HEK293T (cell line): Measurements from ENCODE around the gene ARMH3.

Experiments used
- CTCF ChIA-PET: fragments of 350-600 bp; formaldehyde crosslinking; extraction: SDS; loops from one replicate; lab custom pipeline; 2021; ENCODE audit warnings: antibody characterized with exemption, inconsistent platforms; lab: Yijun Ruan, JAX
- POLR2A ChIA-PET: fragments of 350-600 bp; formaldehyde crosslinking; extraction: SDS; loops from one replicate; lab custom pipeline; 2020; ENCODE audit warnings: antibody characterized with exemption, inconsistent platforms; lab: Yijun Ruan, JAX
- DNase-seq: peaks from one replicate; pipeline ENCODE4 v3.0.0; 2012; ENCODE audit warnings: mixed read lengths; ENCODE audit errors: extremely low spot score
- ARNT ChIP-seq: fragments of 450-650 bp; IDR thresholded peaks from 2 replicates; pipeline ENCODE4 v1.6.1; 2017; ENCODE audit warnings: mild to moderate bottlenecking
- CTBP1 ChIP-seq: fragments of 450-650 bp; IDR thresholded peaks from 2 replicates; pipeline ENCODE4 v1.6.1; 2016; ENCODE audit warnings: borderline replicate concordance
- ELF4 ChIP-seq: fragments of 450-650 bp; IDR thresholded peaks from 2 replicates; pipeline ENCODE4 v1.6.1; 2017; ENCODE audit warnings: antibody characterized with exemption
- FOXA1 ChIP-seq: fragments of 450-650 bp; IDR thresholded peaks from 2 replicates; pipeline ENCODE4 v1.6.1; 2016; ENCODE audit warnings: mild to moderate bottlenecking
- FOXK2 ChIP-seq: fragments of 450-650 bp; IDR thresholded peaks from 2 replicates; pipeline ENCODE4 v1.6.1; 2016; ENCODE audit warnings: mild to moderate bottlenecking
- FOXM1 ChIP-seq: fragments of 450-650 bp; IDR thresholded peaks from 2 replicates; pipeline ENCODE4 v1.6.1; 2017; ENCODE audit warnings: mild to moderate bottlenecking, borderline replicate concordance
- HDGF ChIP-seq: fragments of 450-650 bp; IDR thresholded peaks from 2 replicates; pipeline ENCODE4 v1.6.1; 2017; ENCODE audit warnings: antibody characterized with exemption, borderline replicate concordance
- L3MBTL2 ChIP-seq: fragments of 450-650 bp; conservative IDR thresholded peaks from 2 replicates; pipeline ENCODE4 v1.6.1; 2016; ENCODE audit warnings: mild to moderate bottlenecking
- LEF1 ChIP-seq: fragments of 450-650 bp; IDR thresholded peaks from 2 replicates; pipeline ENCODE4 v1.6.1; 2017; ENCODE audit warnings: mild to moderate bottlenecking, borderline replicate concordance
- NFRKB ChIP-seq: fragments of 450-650 bp; IDR thresholded peaks from 2 replicates; pipeline ENCODE4 v1.6.1; 2016; ENCODE audit warnings: mild to moderate bottlenecking, moderate library complexity
- PKNOX1 ChIP-seq: fragments of 450-650 bp; IDR thresholded peaks from 2 replicates; pipeline ENCODE4 v1.6.1; 2016
- SP1 ChIP-seq: fragments of 450-650 bp; IDR thresholded peaks from 2 replicates; pipeline ENCODE4 v1.6.1; 2017
- SUZ12 ChIP-seq: fragments of 450-650 bp; IDR thresholded peaks from 2 replicates; pipeline ENCODE4 v1.6.1; 2016; ENCODE audit warnings: mild to moderate bottlenecking
- TARDBP ChIP-seq: fragments of 450-650 bp; IDR thresholded peaks from 2 replicates; pipeline ENCODE4 v1.6.1; 2016
- ZNF384 ChIP-seq: fragments of 450-650 bp; IDR thresholded peaks from 2 replicates; pipeline ENCODE4 v1.6.1; 2016

ARMH3 gene

GRCh38 chr10:101901340-101901739 lies 154.6 kb downstream of the ARMH3 start:
- TF ChIP-seq ELF4 (no peak), LEF1 (no peak), TARDBP (no peak), SP1 (no peak), CTBP1 (no peak), L3MBTL2 (no peak), ARNT (no peak), FOXA1 (no peak), NFRKB (no peak), ZNF384 (no peak), FOXK2 (no peak)
- DNase-seq = no peak
- POLR2A ChIA-PET = no interaction called here
- CTCF ChIA-PET = interaction anchor here (0.5 to 1.0 kb wide), 2 partner anchors 61 to 109 kb away, joined by 3 to 7 read pairs; no protein-coding TSS in a partner anchor

GRCh38 chr10:101897633-101898032 lies 158.3 kb downstream of the ARMH3 start:
- no peak for DNase-seq
- ChIA-PET CTCF (interaction anchor here (1.5 to 1.9 kb wide), 2 partner anchors 8 to 112 kb away, joined by 5 to 17 read pairs; no protein-coding TSS in a partner anchor), POLR2A (interaction anchor here (0.7 kb wide), 1 partner anchor 279 kb away, joined by 3 read pairs; no protein-coding TSS in a partner anchor)
- no peak for TF ChIP-seq PKNOX1
- TF ChIP-seq TARDBP = no peak
- TF ChIP-seq SP1 = no peak
- no peak for TF ChIP-seq FOXK2
- no peak for TF ChIP-seq FOXM1
- no peak for TF ChIP-seq ZNF384
- no peak for TF ChIP-seq SUZ12
- TF ChIP-seq ARNT = no peak
- TF ChIP-seq L3MBTL2 = no peak

GRCh38 chr10:101896225-101896877 lies 159.6 kb downstream of the ARMH3 start:
- CTCF ChIA-PET = interaction anchor here (0.6 kb wide), 1 partner anchor 21 kb away, joined by 3 read pairs; no protein-coding TSS in a partner anchor
- TF ChIP-seq PKNOX1 = no peak
- no peak for TF ChIP-seq L3MBTL2
- TF ChIP-seq TARDBP = no peak
- TF ChIP-seq LEF1 = no peak
- no peak for TF ChIP-seq FOXK2
- no peak for TF ChIP-seq ZNF384
- TF ChIP-seq HDGF = no peak
- no peak for TF ChIP-seq SUZ12
- no peak for TF ChIP-seq ELF4
- no peak for TF ChIP-seq CTBP1
- POLR2A ChIA-PET = interaction anchor here (0.8 kb wide), 1 partner anchor 31 kb away, joined by 3 read pairs; no protein-coding TSS in a partner anchor
- no peak for DNase-seq

- ChIA-PET POLR2A (interaction anchor here (0.8 kb wide), 1 partner anchor 32 kb away, joined by 3 read pairs; no protein-coding TSS in a partner anchor), CTCF (interaction anchor here (0.6 kb wide), 1 partner anchor 21 kb away, joined by 3 read pairs; no protein-coding TSS in a partner anchor)
These were observed 160.2 kb downstream of the ARMH3 start for GRCh38 chr10:101895781-101896180.

GRCh38 chr10:101894742-101895141 lies 161.2 kb downstream of the ARMH3 start:
- CTCF ChIA-PET = interaction anchor here (1.9 kb wide), 1 partner anchor 116 kb away, joined by 8 read pairs; no protein-coding TSS in a partner anchor
- TF ChIP-seq FOXM1 (no peak), PKNOX1 (no peak), NFRKB (no peak), L3MBTL2 (no peak), ZNF384 (no peak), SUZ12 (no peak), HDGF (no peak), FOXA1 (no peak), TARDBP (no peak), SP1 (no peak), FOXK2 (no peak)
- POLR2A ChIA-PET = no interaction called here
- DNase-seq = no peak

More at GRCh38 chr10:101895781-101896180, 160.2 kb downstream of the ARMH3 start:
- no peak for DNase-seq
- no peak for TF ChIP-seq LEF1

- DNase-seq = no peak
- ChIA-PET POLR2A (no interaction called here), CTCF (interaction anchor here (1.9 kb wide), 1 partner anchor 116 kb away, joined by 8 read pairs; no protein-coding TSS in a partner anchor)
- TF ChIP-seq FOXA1 (no peak), L3MBTL2 (no peak), LEF1 (no peak), PKNOX1 (no peak), ZNF384 (no peak), SP1 (no peak)
These were observed 161.7 kb downstream of the ARMH3 start for GRCh38 chr10:101894266-101894665.
